CD8-positive, alpha-beta memory T cell (primary cell): ENCODE results near the gene CAMKK1. TPM values are rescaled to one million over a fixed set of nuclear protein-coding genes. Genes with fewer than 3 reads are reported as not detected.
A peak's percentile ranks its signal among the peaks of the same experiment; 100 is the strongest.

Experiments used
- CTCF ChIA-PET: fragments of 350-600 bp; sonication (Branson Sonifier 250); formaldehyde crosslinking; loops from one replicate; lab custom pipeline; 2021; ENCODE audit warnings: antibody characterized with exemption; lab: Charles Lee
- POLR2A ChIA-PET: fragments of 350-600 bp; sonication (Branson Sonifier 250); formaldehyde crosslinking; loops from one replicate; lab custom pipeline; 2021; ENCODE audit warnings: antibody characterized with exemption; lab: Charles Lee
- DNase-seq, 5 donors: peaks; one replicate each; pipeline versions ENCODE4 v3.0.0 to v3.0.0-alpha.2; 2020 to 2022; ENCODE audit warnings: mixed read lengths in 1 of 5
- H3K27ac ChIP-seq: one replicate; pipeline ENCODE4 v1.7.0; 2013; ENCODE audit warnings: low read depth, mild to moderate bottlenecking, low read length, moderate library complexity
- H3K27me3 ChIP-seq: 2 replicates; pipeline ENCODE4 v1.7.0; 2013; ENCODE audit warnings: low read length, mild to moderate bottlenecking; ENCODE audit not compliant: insufficient read depth, poor library complexity, severe bottlenecking
- H3K36me3 ChIP-seq: 2 replicates; pipeline ENCODE4 v1.7.0; 2013; ENCODE audit warnings: mild to moderate bottlenecking, low read length, moderate library complexity; ENCODE audit not compliant: insufficient read depth
- H3K4me1 ChIP-seq: 2 replicates; pipeline ENCODE4 v1.7.0; 2013; ENCODE audit warnings: mild to moderate bottlenecking, low read length, moderate library complexity; ENCODE audit not compliant: insufficient read depth
- H3K4me3 ChIP-seq: 2 replicates; pipeline ENCODE4 v1.7.0; 2013; ENCODE audit warnings: mild to moderate bottlenecking, low read length
- H3K9me3 ChIP-seq: 2 replicates; pipeline ENCODE4 v1.7.0; 2013; ENCODE audit warnings: mild to moderate bottlenecking, low read length
- H3K27ac Mint-ChIP-seq, 8 donors: one replicate each; pipeline ENCODE4 v1.8.0; 2020 to 2021; ENCODE audit warnings: mixed read lengths in 8 of 8, mild to moderate bottlenecking in 6 of 8, inconsistent platforms in 3 of 8, moderate library complexity in 3 of 8
- H3K27me3 Mint-ChIP-seq, 2 donors: one replicate each; pipeline ENCODE4 v1.8.0; 2020 to 2021; ENCODE audit warnings: mixed read lengths in 2 of 2, mild to moderate bottlenecking in 1 of 2, moderate library complexity in 1 of 2
- H3K36me3 Mint-ChIP-seq, 3 donors: one replicate each; pipeline ENCODE4 v1.8.0; 2020 to 2021; ENCODE audit warnings: mixed read lengths in 3 of 3, inconsistent platforms in 1 of 3, mild to moderate bottlenecking in 1 of 3
- H3K4me1 Mint-ChIP-seq, 3 donors: one replicate each; pipeline ENCODE4 v1.8.0; 2020 to 2021; ENCODE audit warnings: mixed read lengths in 3 of 3, inconsistent platforms in 1 of 3, mild to moderate bottlenecking in 1 of 3
- H3K4me3 Mint-ChIP-seq, 7 donors: one replicate each; pipeline ENCODE4 v1.8.0; 2020 to 2021; ENCODE audit warnings: mixed read lengths in 7 of 7, mild to moderate bottlenecking in 6 of 7, moderate library complexity in 4 of 7, inconsistent platforms in 2 of 7
- H3K9me3 Mint-ChIP-seq, 5 donors: one replicate each; pipeline ENCODE4 v1.8.0; 2020 to 2022; ENCODE audit warnings: mixed read lengths in 5 of 5, mild to moderate bottlenecking in 3 of 5, moderate library complexity in 2 of 5, inconsistent platforms in 1 of 5
- polyA plus RNA-seq: library from polyadenylated mRNA; unstranded; fragments of 300-500 nt; fragmentation: Illumina TruSeq; gene quantifications from one replicate; pipeline ENCODE4 v1.2.3, GENCODE V29; 2021
- total RNA-seq, 2 experiments: library from RNA; stranded (reverse); gene quantifications; one replicate each; pipeline ENCODE4 v1.2.3, GENCODE V29; 2021

The CAMKK1 gene
- total and polyA plus RNA-seq, 3 experiments from 2014 or later: 1.1 to 2.7 (median 2.3) TPM

DNA sequence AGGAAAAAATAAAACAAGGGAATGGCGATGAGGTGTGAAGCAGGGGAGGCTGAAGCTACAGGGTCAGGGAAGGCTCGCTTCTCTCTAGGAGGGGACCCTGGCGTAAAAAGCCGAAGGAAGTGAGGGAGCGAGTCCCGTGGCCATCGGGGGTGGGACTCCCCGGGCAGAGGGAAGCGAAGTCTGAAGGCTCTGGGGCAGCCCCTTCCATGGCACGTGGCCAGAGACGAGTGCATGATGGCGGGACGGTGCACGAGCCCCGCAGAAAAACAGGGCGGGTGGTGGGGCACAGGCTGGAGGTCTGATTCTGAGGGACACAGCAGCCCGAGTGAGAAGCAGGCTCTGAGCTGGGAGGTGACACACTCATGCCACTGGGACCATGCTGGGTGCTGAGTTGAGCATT, 25.7 kb downstream of the CAMKK1 start:
- no peak for DNase-seq
- H3K9me3 ChIP-seq: no peaks in the 10 kb centered on the region
- no peaks in the 10 kb centered on the region for H3K4me1 ChIP-seq
- no peaks in the 10 kb centered on the region for H3K27me3 Mint-ChIP-seq
- no peak overlapping the region for H3K27ac ChIP-seq
- H3K27ac Mint-ChIP-seq: peak overlapping the region in 3 of 8 donors; percentile 6 to 29 (median 8)
- POLR2A ChIA-PET: no interaction called here
- H3K4me1 Mint-ChIP-seq: peaks cover 5 to 6% (median 5%) of the 10 kb centered on the region in 3 donors
- no peak overlapping the region for H3K4me3 ChIP-seq
- CTCF ChIA-PET: interaction anchor here (1.2 kb wide), 1 partner anchor 207 kb away, joined by 3 read pairs; no protein-coding TSS in a partner anchor
- H3K27me3 ChIP-seq: no peaks in the 10 kb centered on the region
- no peaks in the 10 kb centered on the region for H3K36me3 Mint-ChIP-seq
- no peak overlapping the region for H3K4me3 Mint-ChIP-seq
- no peaks in the 10 kb centered on the region for H3K9me3 Mint-ChIP-seq
- no peaks in the 10 kb centered on the region for H3K36me3 ChIP-seq

DNA sequence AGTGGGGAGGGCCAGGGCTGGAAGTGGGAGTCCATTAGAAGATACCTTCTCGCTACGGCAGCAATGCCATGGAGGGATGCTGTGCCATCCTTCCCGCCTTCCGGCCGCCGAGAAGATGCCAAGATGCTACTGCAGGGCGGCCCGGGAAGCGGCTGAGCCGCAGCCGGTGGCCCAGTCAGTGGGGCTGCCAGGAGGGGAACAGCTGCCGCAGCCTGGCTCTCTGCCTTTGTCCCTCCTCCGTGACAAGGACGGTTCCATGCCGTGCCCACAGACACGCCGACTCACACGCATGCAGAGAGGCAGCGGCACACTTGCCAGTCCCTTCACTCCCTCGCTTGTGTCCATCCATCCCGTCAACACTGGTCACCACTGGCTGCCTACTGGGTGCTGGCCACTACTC, 26.6 kb downstream of the CAMKK1 start:
- Histone ChIP-seq H3K4me1 (no peaks in the 10 kb centered on the region), H3K4me3 (no peak overlapping the region), H3K36me3 (no peaks in the 10 kb centered on the region), H3K9me3 (no peaks in the 10 kb centered on the region), H3K27me3 (no peaks in the 10 kb centered on the region), H3K27ac (no peak overlapping the region)
- no peaks in the 10 kb centered on the region for H3K9me3 Mint-ChIP-seq
- no peaks in the 10 kb centered on the region for H3K27me3 Mint-ChIP-seq
- H3K36me3 Mint-ChIP-seq: no peaks in the 10 kb centered on the region
- CTCF ChIA-PET: interaction anchor here (1.2 kb wide), 1 partner anchor 208 kb away, joined by 3 read pairs; no protein-coding TSS in a partner anchor
- no peak overlapping the region for H3K4me3 Mint-ChIP-seq
- DNase-seq: no peak
- H3K4me1 Mint-ChIP-seq: peaks cover 5 to 6% (median 5%) of the 10 kb centered on the region in 3 donors
- POLR2A ChIA-PET: no interaction called here
- H3K27ac Mint-ChIP-seq: no peak overlapping the region

GRCh38 chr17:3865176-3865575, 27.7 kb downstream of the CAMKK1 start:
- Mint-ChIP-seq H3K4me1 (no peaks in the 10 kb centered on the region), H3K9me3 (no peaks in the 10 kb centered on the region), H3K27me3 (no peaks in the 10 kb centered on the region), H3K36me3 (peaks cover 0 to 3% (median 0%) of the 10 kb centered on the region in 3 donors), H3K27ac (no peak overlapping the region), H3K4me3 (no peak overlapping the region)
- no peak for DNase-seq
- Histone ChIP-seq H3K27ac (no peak overlapping the region), H3K4me1 (no peaks in the 10 kb centered on the region), H3K4me3 (no peak overlapping the region), H3K27me3 (no peaks in the 10 kb centered on the region), H3K9me3 (no peaks in the 10 kb centered on the region), H3K36me3 (no peaks in the 10 kb centered on the region)
- ChIA-PET POLR2A (no interaction called here), CTCF (interaction anchor here (1.3 to 3.2 kb wide), 3 partner anchors 19 to 31 kb away, joined by 3 to 14 read pairs (median 5); partner anchors contain the start of gene NCBP3)

DNA sequence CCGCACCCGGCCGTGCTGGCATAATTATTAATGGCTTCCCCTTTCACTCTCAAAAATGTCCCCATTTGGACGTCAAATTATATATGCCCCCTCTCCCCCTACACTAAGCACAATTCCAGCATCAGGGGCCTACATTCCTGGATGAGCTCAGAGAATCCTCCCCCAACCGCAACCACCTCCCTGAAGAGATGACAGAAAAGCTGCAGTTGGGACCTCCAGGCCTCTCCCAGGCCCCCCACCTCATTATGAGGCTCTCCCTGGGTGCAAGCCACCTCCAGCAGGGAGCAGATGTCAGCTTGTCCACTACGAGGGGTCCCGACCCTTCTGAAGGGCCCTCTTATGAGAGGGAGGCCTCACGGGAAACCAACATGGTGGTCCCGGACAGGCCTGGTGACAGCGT, 28.3 kb downstream of the CAMKK1 start:
- Histone ChIP-seq H3K27me3 (no peaks in the 10 kb centered on the region), H3K9me3 (no peaks in the 10 kb centered on the region), H3K4me1 (no peaks in the 10 kb centered on the region), H3K36me3 (no peaks in the 10 kb centered on the region), H3K4me3 (no peak overlapping the region), H3K27ac (no peak overlapping the region)
- CTCF ChIA-PET: interaction anchor here (1.0 to 3.2 kb wide), 7 partner anchors 9 to 210 kb away, joined by 3 to 14 read pairs (median 3); partner anchors contain the start of gene NCBP3
- peaks cover 0 to 3% (median 0%) of the 10 kb centered on the region in 3 donors for H3K36me3 Mint-ChIP-seq
- H3K9me3 Mint-ChIP-seq: no peaks in the 10 kb centered on the region
- DNase-seq: no peak
- no peaks in the 10 kb centered on the region for H3K4me1 Mint-ChIP-seq
- no peak overlapping the region for H3K27ac Mint-ChIP-seq
- POLR2A ChIA-PET: interaction anchor here (0.6 kb wide), 1 partner anchor 538 kb away, joined by 3 read pairs; no protein-coding TSS in a partner anchor
- H3K27me3 Mint-ChIP-seq: no peaks in the 10 kb centered on the region
- H3K4me3 Mint-ChIP-seq: no peak overlapping the region

DNA sequence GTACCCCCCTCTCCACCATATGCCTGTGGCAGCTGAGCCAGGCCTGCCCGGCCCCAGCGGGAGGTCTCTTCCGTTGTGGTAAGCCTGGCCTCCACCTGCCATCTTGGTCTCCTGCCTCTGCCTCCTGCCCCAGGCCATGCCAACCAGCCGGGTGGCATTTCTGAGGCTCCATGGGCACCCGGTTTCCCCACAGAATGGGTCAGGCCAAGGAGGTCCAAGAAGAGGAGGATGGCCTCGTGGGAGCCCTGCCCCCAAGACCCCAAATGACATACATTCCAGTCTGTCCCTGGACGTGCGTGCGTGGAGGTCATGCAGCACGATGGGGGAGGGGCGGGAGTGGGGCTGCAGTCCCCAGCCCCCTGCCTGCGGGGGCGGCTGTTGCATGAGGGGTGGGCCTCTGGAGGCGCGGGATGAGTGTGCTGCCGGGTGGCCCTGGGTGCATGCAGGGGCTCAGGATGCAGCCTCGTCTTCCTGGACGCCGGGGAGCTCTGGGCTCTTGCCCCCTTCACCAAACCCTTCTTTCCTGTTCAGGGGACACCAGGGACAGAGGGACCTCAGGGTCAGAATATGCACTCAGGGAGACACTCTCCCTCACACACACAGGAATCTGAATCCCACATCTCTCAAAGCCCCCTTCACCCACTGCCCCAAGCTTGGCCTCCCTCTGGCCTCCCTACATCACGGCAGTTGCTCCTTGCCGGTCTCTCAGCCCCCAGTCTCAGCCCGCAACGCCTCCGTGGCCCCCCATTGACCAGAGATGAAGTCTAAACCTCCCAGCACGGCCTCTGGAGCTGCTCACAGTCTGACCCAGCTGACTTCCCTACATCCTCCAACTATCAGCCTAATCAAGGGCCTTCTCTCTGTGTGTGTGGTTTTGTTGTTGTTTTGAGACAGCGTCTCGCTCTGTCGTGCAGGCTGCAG, 30.8 kb downstream of the CAMKK1 start:
- H3K27ac Mint-ChIP-seq: peak overlapping the region in 1 of 8 donors; percentile 58
- H3K4me1 Mint-ChIP-seq: no peaks in the 10 kb centered on the region
- H3K9me3 Mint-ChIP-seq: no peaks in the 10 kb centered on the region
- Histone ChIP-seq H3K36me3 (no peaks in the 10 kb centered on the region), H3K27ac (no peak overlapping the region), H3K4me3 (no peak overlapping the region), H3K9me3 (no peaks in the 10 kb centered on the region), H3K27me3 (no peaks in the 10 kb centered on the region), H3K4me1 (no peaks in the 10 kb centered on the region)
- ChIA-PET POLR2A (no interaction called here), CTCF (interaction anchor here (0.7 to 1.4 kb wide), 4 partner anchors 52 to 151 kb away, joined by 3 to 4 read pairs (median 3); no protein-coding TSS in a partner anchor)
- H3K27me3 Mint-ChIP-seq: no peaks in the 10 kb centered on the region
- peak in 1 of 5 donors; percentile 8 for DNase-seq
- no peak overlapping the region for H3K4me3 Mint-ChIP-seq
- H3K36me3 Mint-ChIP-seq: peaks cover 0 to 3% (median 0%) of the 10 kb centered on the region in 3 donors

DNA sequence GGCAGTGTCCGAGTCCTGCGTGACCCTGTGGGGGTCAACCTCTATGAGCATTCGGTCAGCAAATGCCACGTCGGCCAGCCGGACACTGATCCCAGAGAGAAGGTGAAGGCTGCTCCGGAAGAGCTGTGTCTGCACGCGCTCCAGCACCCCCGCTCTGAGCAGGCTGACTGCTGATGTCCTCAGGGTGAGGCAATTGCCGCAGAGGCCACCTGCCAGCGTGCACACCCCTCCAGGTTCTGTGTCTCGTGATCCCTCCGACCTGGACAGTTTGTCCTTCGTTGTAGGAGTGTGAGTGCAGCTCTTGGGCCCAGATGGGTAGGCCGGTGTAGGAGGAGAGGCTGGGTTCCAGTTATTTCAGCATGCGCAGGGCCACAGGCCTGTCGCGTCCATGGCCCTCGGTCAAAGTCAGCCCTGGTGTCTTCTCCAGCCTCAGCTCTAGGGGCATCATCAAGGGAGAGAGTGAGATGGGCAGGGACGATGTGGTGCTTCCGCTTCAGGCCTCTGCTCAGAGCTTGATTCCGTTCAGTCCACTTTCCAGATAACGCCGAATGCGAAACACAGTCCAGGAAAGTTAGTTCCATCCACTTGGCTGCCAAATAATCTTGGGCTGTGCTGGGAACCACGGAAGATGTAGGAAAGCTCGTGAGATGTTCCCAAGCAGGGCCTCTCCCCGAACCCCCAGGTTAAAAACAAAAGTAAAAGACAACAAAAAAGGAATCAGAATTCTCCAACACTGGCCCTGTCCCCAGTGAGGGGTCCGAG, 31.7 kb downstream of the CAMKK1 start:
- Mint-ChIP-seq H3K27ac (no peak overlapping the region), H3K4me3 (no peak overlapping the region), H3K4me1 (no peaks in the 10 kb centered on the region), H3K9me3 (no peaks in the 10 kb centered on the region), H3K27me3 (no peaks in the 10 kb centered on the region), H3K36me3 (peaks cover 0 to 3% (median 0%) of the 10 kb centered on the region in 3 donors)
- ChIA-PET CTCF (interaction anchor here (1.3 to 1.9 kb wide), 2 partner anchors 15 to 123 kb away, joined by 3 to 6 read pairs; partner anchors contain the start of gene NCBP3), POLR2A (no interaction called here)
- Histone ChIP-seq H3K27ac (no peak overlapping the region), H3K36me3 (no peaks in the 10 kb centered on the region), H3K4me3 (no peak overlapping the region), H3K9me3 (no peaks in the 10 kb centered on the region), H3K27me3 (no peaks in the 10 kb centered on the region), H3K4me1 (no peaks in the 10 kb centered on the region)
- peak in 1 of 5 donors; percentile 26 for DNase-seq

DNA sequence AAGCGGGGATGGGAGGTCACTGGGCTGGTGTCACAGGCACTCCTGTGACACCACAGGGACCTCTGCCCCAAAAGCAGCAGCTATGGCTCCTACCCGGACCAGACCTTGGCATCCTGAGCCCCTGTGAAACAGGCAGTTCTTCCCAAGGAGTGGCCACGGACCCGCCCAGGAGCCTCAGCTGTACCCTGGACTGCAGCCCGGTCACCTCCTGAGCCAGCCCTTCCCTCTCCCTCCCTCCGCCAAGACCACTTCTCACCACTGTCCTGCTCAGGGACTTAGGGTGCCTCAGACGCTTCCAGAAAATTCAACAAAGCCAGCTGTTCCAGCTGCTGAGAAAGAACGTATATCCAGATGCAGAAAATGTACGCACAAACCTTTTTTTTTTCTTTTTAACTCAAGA, 32.9 kb downstream of the CAMKK1 start:
- Histone ChIP-seq H3K9me3 (no peaks in the 10 kb centered on the region), H3K27me3 (no peaks in the 10 kb centered on the region), H3K4me1 (no peaks in the 10 kb centered on the region), H3K27ac (no peak overlapping the region), H3K4me3 (no peak overlapping the region), H3K36me3 (no peaks in the 10 kb centered on the region)
- ChIA-PET CTCF (interaction anchor here (0.6 to 1.9 kb wide), 2 partner anchors 14 to 47 kb away, joined by 3 to 6 read pairs; partner anchors contain the start of gene NCBP3), POLR2A (interaction anchor here (1.1 kb wide), 1 partner anchor 165 kb away, joined by 3 read pairs; no protein-coding TSS in a partner anchor)
- H3K27me3 Mint-ChIP-seq: no peaks in the 10 kb centered on the region
- H3K4me3 Mint-ChIP-seq: no peak overlapping the region
- H3K9me3 Mint-ChIP-seq: no peaks in the 10 kb centered on the region
- H3K36me3 Mint-ChIP-seq: peaks cover 0 to 3% (median 0%) of the 10 kb centered on the region in 3 donors
- H3K4me1 Mint-ChIP-seq: no peaks in the 10 kb centered on the region
- DNase-seq: peak in 1 of 5 donors; percentile 35
- no peak overlapping the region for H3K27ac Mint-ChIP-seq
